HepG2 (cell line): Measurements from ENCODE around the gene OGFOD3. TPM values are rescaled to one million over a fixed set of nuclear protein-coding genes. Genes with fewer than 3 reads are reported as not detected.

Experiments used
- ERF ChIP-seq: IDR thresholded peaks from 2 replicates; pipeline ENCODE4 v1.6.1; 2018; ENCODE audit warnings: missing biosample characterization, missing genetic modification reagents
- TOE1 ChIP-seq: sonication (generic); formaldehyde crosslinking; IDR thresholded peaks from 2 replicates; pipeline ENCODE4 v1.4.0; 2020; ENCODE audit warnings: mild to moderate bottlenecking, missing genetic modification reagents
- ZHX2 ChIP-seq, 2 experiments: sonication (generic) in 1 of 2; formaldehyde crosslinking in 1 of 2; IDR thresholded peaks; 2 replicates each; pipeline versions ENCODE4 v1.6.1 to v1.9.0; 2014 to 2022; ENCODE audit warnings: antibody characterized with exemption in 1 of 2, borderline replicate concordance in 1 of 2, inconsistent platforms in 1 of 2, low read depth in 1 of 2, missing genetic modification reagents in 1 of 2
- ZNF318 ChIP-seq: sonication (generic); formaldehyde crosslinking; IDR thresholded peaks from 2 replicates; pipeline ENCODE4 v1.4.0; 2020; ENCODE audit warnings: mild to moderate bottlenecking, missing genetic modification reagents
- polyA plus RNA-seq, 8 experiments: library from polyadenylated mRNA; depleted of rRNA in 3 of 8; stranded (reverse) in 7 of 8; unstranded in 1 of 8; fragments of >200 nt; fragmentation: Illumina TruSeq in 4 of 8; extraction: Trizol in 4 of 8; gene quantifications; 2 replicates each; pipeline versions ENCODE4 v1.2.1 to v1.2.3, GENCODE V29; 2011 to 2016; ENCODE audit warnings: low read depth in 4 of 8, missing spikeins in 1 of 8, mixed read lengths in 1 of 8; ENCODE audit not compliant: insufficient read depth in 1 of 8
- total RNA-seq, 5 experiments: library from RNA; depleted of rRNA; stranded (reverse); fragments of >200 nt; fragmentation: Illumina TruSeq; extraction: Trizol; gene quantifications; 2 replicates each; pipeline ENCODE4 v1.2.3, GENCODE V29; 2016; ENCODE audit warnings: low read depth in 1 of 5
- TF ChIP-seq, protein P1 (sequence below): sonication (generic); formaldehyde crosslinking; IDR thresholded peaks from 2 replicates; pipeline ENCODE4 v1.9.0; 2021; ENCODE audit warnings: mild to moderate bottlenecking, missing genetic modification reagents

The OGFOD3 gene
- total and polyA plus RNA-seq, 2 of the 13 experiments (the other 11 are each of a cell fraction or from before 2014, with no cell fraction given): 40.0 to 42.1 TPM

DNA sequence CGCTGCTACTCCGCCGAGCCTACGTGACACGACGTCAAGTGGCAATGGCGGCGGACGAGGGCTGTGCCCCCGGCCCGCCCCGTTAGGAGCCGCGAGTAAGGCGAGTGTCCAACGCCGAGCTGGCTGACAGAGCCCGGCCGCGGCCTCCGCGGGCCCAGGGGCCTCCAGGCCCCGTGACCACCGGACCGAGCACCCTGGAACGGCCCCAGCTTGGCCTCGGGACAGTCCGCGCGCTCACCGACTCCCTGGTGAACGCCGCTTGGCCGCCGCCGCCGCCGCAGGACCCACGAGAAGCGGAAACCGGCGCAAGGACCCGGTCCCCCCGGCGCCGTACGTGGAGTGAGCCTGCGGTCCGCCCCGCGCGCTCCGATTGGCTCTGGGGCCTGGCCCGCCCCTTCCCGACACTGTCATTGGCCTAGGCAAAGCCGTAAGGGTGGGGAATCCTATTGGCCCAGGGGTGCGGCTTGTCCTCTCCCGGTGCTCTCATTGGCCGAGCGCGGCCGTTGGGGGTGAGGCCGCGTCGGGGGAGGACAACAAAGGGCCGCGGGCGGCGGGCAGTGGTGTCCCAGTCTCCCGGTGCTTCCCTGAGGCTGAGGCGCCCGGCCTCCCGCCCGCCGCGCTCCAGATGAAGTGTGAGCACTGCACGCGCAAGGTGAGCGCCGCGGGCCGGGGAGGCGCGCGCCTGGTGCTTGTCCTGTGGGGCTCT lies 39.9 kb upstream of the OGFOD3 start, which contains the start of gene NARF (continued):
- TF ChIP-seq ZHX2 (IDR thresholded peaks at IDR 0.05; ENCODE audit: low read depth) (peak; percentile 78), ZHX2 (CRISPR knock-in tag; IDR thresholded peaks at IDR 0.05; ENCODE audit: borderline replicate concordance) (0 out of 2 replicates have a peak, but pooled peaks have one; percentile 29), TOE1 (CRISPR knock-in tag) (peak; percentile 87; the same call in 1 of the 2 replicates), ZNF318 (CRISPR knock-in tag) (peak; percentile 94), ERF (CRISPR knock-in tag) (peak; percentile 96)
- TF ChIP-seq, protein P1, sequence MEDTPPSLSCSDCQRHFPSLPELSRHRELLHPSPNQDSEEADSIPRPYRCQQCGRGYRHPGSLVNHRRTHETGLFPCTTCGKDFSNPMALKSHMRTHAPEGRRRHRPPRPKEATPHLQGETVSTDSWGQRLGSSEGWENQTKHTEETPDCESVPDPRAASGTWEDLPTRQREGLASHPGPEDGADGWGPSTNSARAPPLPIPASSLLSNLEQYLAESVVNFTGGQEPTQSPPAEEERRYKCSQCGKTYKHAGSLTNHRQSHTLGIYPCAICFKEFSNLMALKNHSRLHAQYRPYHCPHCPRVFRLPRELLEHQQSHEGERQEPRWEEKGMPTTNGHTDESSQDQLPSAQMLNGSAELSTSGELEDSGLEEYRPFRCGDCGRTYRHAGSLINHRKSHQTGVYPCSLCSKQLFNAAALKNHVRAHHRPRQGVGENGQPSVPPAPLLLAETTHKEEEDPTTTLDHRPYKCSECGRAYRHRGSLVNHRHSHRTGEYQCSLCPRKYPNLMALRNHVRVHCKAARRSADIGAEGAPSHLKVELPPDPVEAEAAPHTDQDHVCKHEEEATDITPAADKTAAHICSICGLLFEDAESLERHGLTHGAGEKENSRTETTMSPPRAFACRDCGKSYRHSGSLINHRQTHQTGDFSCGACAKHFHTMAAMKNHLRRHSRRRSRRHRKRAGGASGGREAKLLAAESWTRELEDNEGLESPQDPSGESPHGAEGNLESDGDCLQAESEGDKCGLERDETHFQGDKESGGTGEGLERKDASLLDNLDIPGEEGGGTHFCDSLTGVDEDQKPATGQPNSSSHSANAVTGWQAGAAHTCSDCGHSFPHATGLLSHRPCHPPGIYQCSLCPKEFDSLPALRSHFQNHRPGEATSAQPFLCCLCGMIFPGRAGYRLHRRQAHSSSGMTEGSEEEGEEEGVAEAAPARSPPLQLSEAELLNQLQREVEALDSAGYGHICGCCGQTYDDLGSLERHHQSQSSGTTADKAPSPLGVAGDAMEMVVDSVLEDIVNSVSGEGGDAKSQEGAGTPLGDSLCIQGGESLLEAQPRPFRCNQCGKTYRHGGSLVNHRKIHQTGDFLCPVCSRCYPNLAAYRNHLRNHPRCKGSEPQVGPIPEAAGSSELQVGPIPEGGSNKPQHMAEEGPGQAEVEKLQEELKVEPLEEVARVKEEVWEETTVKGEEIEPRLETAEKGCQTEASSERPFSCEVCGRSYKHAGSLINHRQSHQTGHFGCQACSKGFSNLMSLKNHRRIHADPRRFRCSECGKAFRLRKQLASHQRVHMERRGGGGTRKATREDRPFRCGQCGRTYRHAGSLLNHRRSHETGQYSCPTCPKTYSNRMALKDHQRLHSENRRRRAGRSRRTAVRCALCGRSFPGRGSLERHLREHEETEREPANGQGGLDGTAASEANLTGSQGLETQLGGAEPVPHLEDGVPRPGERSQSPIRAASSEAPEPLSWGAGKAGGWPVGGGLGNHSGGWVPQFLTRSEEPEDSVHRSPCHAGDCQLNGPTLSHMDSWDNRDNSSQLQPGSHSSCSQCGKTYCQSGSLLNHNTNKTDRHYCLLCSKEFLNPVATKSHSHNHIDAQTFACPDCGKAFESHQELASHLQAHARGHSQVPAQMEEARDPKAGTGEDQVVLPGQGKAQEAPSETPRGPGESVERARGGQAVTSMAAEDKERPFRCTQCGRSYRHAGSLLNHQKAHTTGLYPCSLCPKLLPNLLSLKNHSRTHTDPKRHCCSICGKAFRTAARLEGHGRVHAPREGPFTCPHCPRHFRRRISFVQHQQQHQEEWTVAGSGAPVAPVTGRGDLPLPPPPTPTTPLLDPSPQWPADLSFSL: no peak
